DND-41 (cell line): ENCODE measurements around the gene RASGRP4.
A peak's percentile ranks its signal among the peaks of the same experiment; 100 is the strongest.
"Not testable (repeated sequence)": the region's sequence is repeated elsewhere in the genome, so short reads cannot be mapped to it uniquely, and the experiment has no call there.

Source experiments
- ATAC-seq: fragments of 200-7000 bp; cut with Tn5 transposase; 3 replicates; pipeline ENCODE4 v1.9.1; 2021; ENCODE audit warnings: low read depth; ENCODE audit not compliant: insufficient read depth
- DNase-seq: peaks from one replicate; pipeline ENCODE4 v3.0.0-alpha.2; 2020
- H2AFZ ChIP-seq: 2 replicates; pipeline ENCODE4 v1.6.0; 2012; ENCODE audit warnings: low read depth, low read length
- H3K27ac ChIP-seq: 2 replicates; pipeline ENCODE4 v1.5.1; 2012; ENCODE audit warnings: low read length, inconsistent platforms
- H3K27me3 ChIP-seq: fragments of 200-600 bp; sonication (generic); 2 replicates; pipeline ENCODE4 v1.6.0; 2012; ENCODE audit warnings: low read length, mild to moderate bottlenecking, inconsistent platforms; ENCODE audit not compliant: insufficient read depth, poor library complexity
- H3K36me3 ChIP-seq: 2 replicates; pipeline ENCODE4 v1.5.1; 2012; ENCODE audit warnings: low read length, inconsistent platforms; ENCODE audit not compliant: insufficient read depth
- H3K4me1 ChIP-seq: 2 replicates; pipeline ENCODE4 v1.5.1; 2012; ENCODE audit warnings: mild to moderate bottlenecking, low read length; ENCODE audit not compliant: insufficient read depth
- H3K4me2 ChIP-seq: 2 replicates; pipeline ENCODE4 v1.6.0; 2012; ENCODE audit warnings: mild to moderate bottlenecking, moderate library complexity, low read length, inconsistent platforms; ENCODE audit not compliant: insufficient read depth
- H3K4me3 ChIP-seq, 2 experiments: fragments of 200-600 bp in 1 of 2; shearing (Covaris generic) in 1 of 2; 2 replicates each; pipeline ENCODE4 v1.5.1; 2012 to 2016; ENCODE audit warnings: inconsistent platforms in 2 of 2, low read length in 2 of 2, mild to moderate bottlenecking in 2 of 2, low read depth in 1 of 2, moderate library complexity in 1 of 2
- H3K79me2 ChIP-seq: 2 replicates; pipeline ENCODE4 v1.6.0; 2012; ENCODE audit warnings: low read length, inconsistent platforms; ENCODE audit not compliant: insufficient read depth
- H3K9ac ChIP-seq: 2 replicates; pipeline ENCODE4 v1.6.0; 2012; ENCODE audit warnings: low read depth, mild to moderate bottlenecking, inconsistent platforms, low read length, moderate library complexity
- H3K9me3 ChIP-seq: 2 replicates; pipeline ENCODE4 v1.5.1; 2012; ENCODE audit warnings: low read length, moderate library complexity, mild to moderate bottlenecking, inconsistent platforms; ENCODE audit not compliant: insufficient read depth, severe bottlenecking
- H4K20me1 ChIP-seq: 2 replicates; pipeline ENCODE4 v1.6.0; 2012; ENCODE audit warnings: low read length; ENCODE audit not compliant: insufficient read depth
- CTCF ChIP-seq: IDR thresholded peaks from 2 replicates; pipeline ENCODE4 v1.5.1; 2012; ENCODE audit warnings: borderline replicate concordance, low read length, moderate library complexity, mild to moderate bottlenecking; ENCODE audit not compliant: poor library complexity, severe bottlenecking; ENCODE audit errors: extremely low read depth
- EZH2 ChIP-seq: IDR thresholded peaks from 3 replicates; pipeline ENCODE4 v1.6.1; 2012; ENCODE audit warnings: borderline replicate concordance, low read depth, mild to moderate bottlenecking, moderate library complexity, low read length, inconsistent platforms; ENCODE audit not compliant: severe bottlenecking

RASGRP4 gene

GRCh38 chr19:38429055-38429810 lies 3.2 kb upstream of the RASGRP4 start:
- no peaks in the 10 kb centered on the region for H4K20me1 ChIP-seq
- no peak for TF ChIP-seq EZH2
- TF ChIP-seq CTCF = no peak
- H2AFZ ChIP-seq = no peak overlapping the region
- H3K79me2 ChIP-seq = no peaks in the 10 kb centered on the region
- H3K4me3 ChIP-seq = no peak overlapping the region
- no peak overlapping the region for H3K27ac ChIP-seq
- peaks cover 7% of the 10 kb centered on the region for H3K4me1 ChIP-seq
- ATAC-seq = no peak
- H3K36me3 ChIP-seq = no peaks in the 10 kb centered on the region
- no peak overlapping the region for H3K9ac ChIP-seq
- H3K27me3 ChIP-seq = no peaks in the 10 kb centered on the region
- H3K9me3 ChIP-seq = no peaks in the 10 kb centered on the region
- H3K4me2 ChIP-seq = no peak overlapping the region
- no peak for DNase-seq

GRCh38 chr19:38427035-38427677 lies 1.1 kb upstream of the RASGRP4 start:
- H3K79me2 ChIP-seq, H3K4me2 ChIP-seq, H3K9me3 ChIP-seq, H3K27me3 ChIP-seq, H3K4me1 ChIP-seq, H3K4me3 ChIP-seq, H4K20me1 ChIP-seq, DNase-seq, H3K36me3 ChIP-seq, H2AFZ ChIP-seq, H3K9ac ChIP-seq, ATAC-seq, H3K27ac ChIP-seq: not testable (repeated sequence)

- Histone ChIP-seq H3K4me1 (peaks cover 7% of the 10 kb centered on the region), H3K79me2 (no peaks in the 10 kb centered on the region), H4K20me1 (no peaks in the 10 kb centered on the region; the same call in 1 of the 2 replicates), H3K36me3 (no peaks in the 10 kb centered on the region), H3K27me3 (no peaks in the 10 kb centered on the region), H3K27ac (no peak overlapping the region), H3K4me2 (peak overlapping the region; percentile 29), H3K4me3 (no peak overlapping the region), H3K9me3 (no peaks in the 10 kb centered on the region), H2AFZ (no peak overlapping the region), H3K9ac (no peak overlapping the region)
- 0 out of 3 replicates have a peak, but pooled peaks have one; percentile 21 for ATAC-seq
- no peak for DNase-seq
- no peak for TF ChIP-seq EZH2
- TF ChIP-seq CTCF = no peak
Observed at GRCh38 chr19:38425222-38425809, 703 bp downstream of the RASGRP4 start.

GRCh38 chr19:38424272-38424671 lies 1.7 kb downstream of the RASGRP4 start:
- no peak overlapping the region for H3K4me3 ChIP-seq
- no peak overlapping the region for H3K4me2 ChIP-seq
- ATAC-seq (no peak), DNase-seq (no peak)
- H3K9me3 ChIP-seq = no peaks in the 10 kb centered on the region
- TF ChIP-seq EZH2 (no peak), CTCF (no peak)
- no peak overlapping the region for H3K27ac ChIP-seq
- H3K36me3 ChIP-seq = no peaks in the 10 kb centered on the region
- H2AFZ ChIP-seq = no peak overlapping the region
- no peaks in the 10 kb centered on the region for H3K27me3 ChIP-seq
- no peaks in the 10 kb centered on the region for H3K79me2 ChIP-seq
- H4K20me1 ChIP-seq = no peaks in the 10 kb centered on the region; the same call in 1 of the 2 replicates
- H3K9ac ChIP-seq = no peak overlapping the region
- H3K4me1 ChIP-seq = peaks cover 7% of the 10 kb centered on the region
